Stimulated activated naive CD4-positive, alpha-beta T cell (primary cell): Measurements from ENCODE around the gene FHOD1.
A peak's percentile ranks its signal among the peaks of the same experiment; 100 is the strongest.

Experiments used
- DNase-seq, 6 experiments: peaks; one replicate each; lab custom pipeline; 2025; lab: John Stamatoyannopoulos, UW

FHOD1 gene

DNA sequence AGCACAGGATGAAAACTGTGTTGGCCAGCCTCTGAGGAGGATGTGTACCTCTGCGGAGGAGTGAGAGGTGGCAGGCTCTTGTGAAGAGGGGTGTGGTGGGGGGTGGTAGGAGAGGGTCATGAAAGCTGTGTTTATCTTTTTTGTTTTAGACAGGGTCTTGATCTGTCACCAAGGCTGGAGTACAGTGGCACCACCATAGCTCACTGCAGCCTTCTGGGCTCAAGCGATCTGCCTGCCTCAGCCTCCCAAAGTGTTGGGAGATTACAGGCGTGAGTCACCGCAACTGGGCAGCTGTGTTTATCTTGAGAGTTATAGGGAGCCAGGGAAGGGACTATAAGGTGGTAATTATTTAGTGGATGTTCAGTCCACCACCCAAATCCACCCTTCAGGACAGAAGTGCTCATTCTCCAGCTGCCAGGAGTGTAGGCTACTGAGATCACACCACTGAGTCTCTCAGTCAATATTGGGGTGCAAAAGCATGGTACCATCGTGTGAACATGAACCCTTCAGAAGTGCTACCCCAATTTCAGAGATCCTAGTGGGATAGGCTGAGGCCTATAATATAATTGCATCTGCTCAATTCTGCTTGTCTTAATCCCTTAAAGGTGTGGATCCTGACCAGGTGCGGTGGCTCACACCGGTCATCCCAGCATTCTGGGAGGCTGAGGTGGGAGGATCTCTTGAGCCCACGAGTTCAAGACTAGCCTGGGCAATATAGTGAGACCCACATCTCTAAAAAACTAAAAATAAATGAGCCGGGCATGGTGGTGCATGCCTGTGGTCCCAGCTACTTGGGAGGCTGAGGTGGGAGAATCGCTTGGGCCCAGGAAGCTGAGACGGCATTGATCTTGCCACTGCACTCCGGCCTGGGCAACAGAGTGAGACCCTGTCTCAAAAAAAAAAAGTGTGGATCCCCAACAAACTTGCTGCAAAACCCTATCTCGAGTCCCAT, 56.6 kb downstream of the FHOD1 start:
- no peak for DNase-seq

GRCh38 chr16:67190041-67190440, 57.2 kb downstream of the FHOD1 start, which contains the start of gene EXOC3L1:
Gene EXOC3L1, minus strand, starts transcription at chr16:67190136. Its CDS starts 460 bp downstream, at chr16:67189676.
- DNase-seq, result no peak

GRCh38 chr16:67188798-67189197, 58.5 kb downstream of the FHOD1 start:
- no peak for DNase-seq

GRCh38 chr16:67188323-67188722, 59.0 kb downstream of the FHOD1 start:
- DNase-seq, result no peak

- no peak for DNase-seq
Observed at GRCh38 chr16:67187175-67187890, 59.9 kb downstream of the FHOD1 start.

DNA sequence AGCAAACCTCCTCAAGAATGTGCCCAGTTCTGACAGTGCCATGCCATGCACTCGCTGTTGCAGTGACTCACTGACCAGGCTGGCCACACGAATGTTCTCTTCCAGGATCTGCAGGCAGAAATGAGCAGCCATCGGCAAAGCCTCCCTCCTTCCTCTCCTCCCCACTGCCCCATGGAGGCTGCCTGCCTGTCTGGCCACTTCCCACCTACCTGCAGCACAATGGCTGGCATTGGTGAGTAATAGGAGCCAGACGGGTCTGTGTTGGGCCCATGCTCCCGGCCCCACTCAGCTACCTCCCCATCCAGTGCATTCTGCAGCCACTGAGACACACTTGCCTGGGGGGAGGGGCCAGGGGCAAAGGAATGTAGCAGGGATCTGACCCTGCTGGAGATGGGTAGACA, 60.7 kb downstream of the FHOD1 start:
- DNase-seq, result no peak

DNA sequence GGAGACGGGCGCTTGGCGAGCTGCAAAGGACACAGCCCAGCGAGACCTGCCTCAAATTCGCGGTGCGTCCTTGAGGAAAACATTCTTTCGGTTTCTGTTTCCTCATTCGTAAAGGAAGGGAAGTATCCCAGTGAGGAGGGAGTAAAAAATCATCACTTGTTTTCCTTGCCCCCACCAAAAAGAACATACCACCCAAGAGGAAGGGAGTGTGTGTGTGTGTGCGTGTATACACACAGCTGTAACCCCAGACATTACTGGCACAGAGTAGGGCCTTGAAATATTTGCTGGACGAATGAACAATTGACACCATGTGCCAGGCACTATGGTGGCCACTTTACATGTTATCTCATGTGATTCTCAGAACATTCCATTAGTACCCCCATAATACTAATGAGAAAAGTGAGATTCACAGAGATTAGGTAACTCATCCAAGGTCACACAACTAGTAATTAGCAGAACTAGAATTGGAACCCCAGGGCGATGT, 61.6 kb downstream of the FHOD1 start:
- no peak for DNase-seq

DNA sequence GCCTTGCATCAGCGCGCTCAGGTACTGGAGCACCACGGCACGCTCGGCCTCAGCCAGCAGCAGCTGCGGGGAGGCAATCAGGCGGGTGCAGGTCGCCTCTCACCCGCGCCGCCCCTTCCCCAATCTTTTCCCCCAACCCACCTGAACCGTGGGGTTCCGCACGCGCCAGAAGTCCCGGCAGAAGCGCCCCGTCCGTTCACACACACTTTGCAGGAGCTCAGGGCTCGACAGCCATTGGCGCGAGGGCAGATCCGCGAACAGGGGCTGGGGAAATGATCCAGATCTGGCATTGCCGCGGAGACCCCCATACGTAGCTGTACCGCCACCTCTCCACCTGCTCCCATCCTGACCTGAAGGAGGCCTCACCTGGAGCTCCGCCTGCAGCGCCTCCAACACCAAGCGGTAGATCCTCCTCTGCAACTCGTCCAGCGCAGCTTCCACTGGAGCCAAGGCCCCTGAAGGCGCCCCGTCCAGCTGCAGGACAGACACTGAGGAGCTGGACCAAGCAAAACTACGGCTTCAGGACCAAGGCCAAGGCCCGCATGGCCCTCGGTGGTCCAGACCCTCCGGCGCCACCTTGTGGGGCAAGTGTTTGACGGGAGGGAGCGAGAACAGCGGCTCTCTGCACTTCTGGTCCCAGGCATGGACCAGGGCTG, 62.2 kb downstream of the FHOD1 start:
- peak; percentile 48 to 80 (median 69) for DNase-seq

- DNase-seq, result peak in 2 of 6 experiments; percentile 42 to 49
Observed at GRCh38 chr16:67184453-67184994, 62.8 kb downstream of the FHOD1 start.

DNA sequence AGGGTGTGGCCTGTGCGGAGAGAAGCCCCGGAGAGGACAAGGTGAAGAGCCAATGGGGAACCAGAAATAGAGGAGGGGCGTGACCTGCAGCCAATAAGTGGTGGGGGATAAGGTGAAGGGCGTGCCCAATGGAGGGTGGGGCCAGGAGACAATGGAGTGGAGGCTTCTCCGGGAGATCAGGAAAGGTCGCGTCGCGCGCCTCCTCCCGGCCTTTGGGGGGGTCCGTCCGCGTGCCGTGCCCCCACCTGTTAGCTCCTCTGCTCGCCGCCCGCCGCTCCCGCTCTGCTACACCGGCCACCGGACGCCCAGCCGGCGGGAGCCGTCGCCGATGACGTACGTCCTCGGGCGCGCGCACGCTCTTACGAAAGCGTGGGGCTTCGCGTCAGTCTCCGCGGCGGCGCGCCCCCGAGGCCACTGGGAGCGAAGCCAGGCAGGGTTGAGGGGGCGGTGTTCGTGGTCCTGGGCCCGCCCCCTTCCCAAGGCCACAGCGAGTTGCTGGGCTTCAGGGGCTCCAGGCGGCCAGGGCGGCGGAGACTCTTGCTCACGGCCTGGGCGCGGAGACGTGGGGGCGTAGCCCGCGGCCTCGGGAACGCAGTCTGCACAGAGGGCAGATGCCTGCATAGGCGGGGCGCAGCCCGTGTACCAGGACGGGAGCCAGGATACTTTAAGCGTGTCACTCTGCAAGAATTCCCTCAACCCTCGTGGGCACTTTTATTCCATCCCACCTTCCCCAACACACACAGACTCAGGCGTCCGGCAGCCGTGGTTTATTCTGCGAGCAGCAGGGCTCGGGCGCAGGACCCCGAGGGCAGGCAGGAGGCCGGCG, 63.4 kb downstream of the FHOD1 start, which contains the start of gene MATCAP1:
Gene MATCAP1 (minus strand): TSS at position 337 of the 826 bp plus-strand sequence. CDS start 3,353 bp downstream, outside the sequence.
- DNase-seq, result peak; percentile 89 to 99 (median 95)

GRCh38 chr16:67183284-67183626, 64.0 kb downstream of the FHOD1 start:
- DNase-seq, result no peak

- DNase-seq, result no peak
Observed at GRCh38 chr16:67182288-67182687, 65.0 kb downstream of the FHOD1 start.

GRCh38 chr16:67181346-67181745, 65.9 kb downstream of the FHOD1 start:
- no peak for DNase-seq

- no peak for DNase-seq
Observed at GRCh38 chr16:67180166-67180565, 67.1 kb downstream of the FHOD1 start.

DNA sequence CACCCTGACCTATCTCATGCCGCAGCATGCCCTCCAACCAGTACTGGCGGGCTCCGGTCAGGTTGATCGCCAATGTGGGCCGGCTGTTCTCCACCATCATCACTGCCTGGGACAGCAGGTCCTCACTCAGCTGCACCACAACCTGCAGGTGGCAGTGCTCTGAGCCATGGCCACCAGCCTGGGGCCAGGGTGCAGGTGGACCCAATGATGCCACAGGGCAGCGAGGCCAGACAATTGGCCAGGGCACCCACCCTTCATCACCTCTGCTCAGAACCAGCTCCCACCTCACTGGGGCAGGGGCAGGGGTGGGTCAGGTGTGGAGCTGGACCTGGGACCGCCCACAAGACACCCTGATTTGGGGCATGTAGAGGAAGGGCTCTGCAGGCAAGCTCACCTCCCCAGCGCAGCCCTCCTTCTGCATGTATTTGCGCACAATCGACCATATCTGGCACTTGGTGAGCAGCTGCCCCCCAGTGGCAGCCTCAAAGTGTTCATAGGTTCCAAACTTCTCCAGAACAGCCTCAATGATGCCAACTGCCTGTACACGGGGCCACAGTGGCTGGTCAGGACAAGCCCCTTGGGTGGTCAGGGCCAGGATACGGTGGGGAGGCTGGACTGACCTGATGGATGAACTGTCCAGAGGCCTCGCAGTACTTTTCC, 67.7 kb downstream of the FHOD1 start:
- no peak for DNase-seq
